Measurements from ENCODE around the gene ZKSCAN1.

The ZKSCAN1 gene

DNA sequence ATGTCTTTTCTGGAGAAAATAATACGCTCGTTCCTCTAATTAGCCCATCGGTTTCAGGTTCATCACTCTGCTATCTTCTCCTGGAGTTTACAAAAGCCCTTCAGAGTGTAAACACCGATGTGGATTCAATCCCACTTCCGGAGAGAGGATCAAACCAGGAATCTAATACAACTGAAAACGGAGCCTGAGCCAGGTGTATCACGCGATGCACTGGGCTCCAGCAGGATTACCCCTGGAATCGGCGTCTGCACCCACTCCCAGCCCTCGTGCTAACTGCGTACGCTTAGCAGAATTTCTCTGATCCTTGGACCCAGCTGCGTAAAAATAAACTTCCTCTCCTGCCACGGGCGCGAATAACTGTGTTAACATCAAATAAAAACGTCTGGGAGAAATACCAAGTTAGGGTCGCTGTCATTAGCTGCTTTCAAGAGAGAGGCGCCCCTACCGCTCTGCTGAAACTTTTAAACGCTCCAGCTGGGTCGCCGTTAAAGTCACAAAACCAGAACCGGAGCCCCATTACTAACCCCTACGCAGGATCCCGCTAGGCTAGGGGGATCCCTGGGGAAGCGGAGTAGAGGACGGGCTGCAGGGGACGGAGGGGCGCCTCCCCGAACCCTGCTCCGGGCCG lies 65.6 kb downstream of the ZKSCAN1 start:
- DNase-seq (ENCODE audit: low read depth in 2 of 2) = no peak

GRCh38 chr7:100081535-100082102 lies 66.2 kb downstream of the ZKSCAN1 start, which contains the start of gene ZNF3:
Gene ZNF3 (minus strand): TSS chr7:100081723. CDS start chr7:100077357, 4,366 bp downstream.
- peak; percentile 96 to 98 for DNase-seq (ENCODE audit: low read depth in 2 of 2)

DNA sequence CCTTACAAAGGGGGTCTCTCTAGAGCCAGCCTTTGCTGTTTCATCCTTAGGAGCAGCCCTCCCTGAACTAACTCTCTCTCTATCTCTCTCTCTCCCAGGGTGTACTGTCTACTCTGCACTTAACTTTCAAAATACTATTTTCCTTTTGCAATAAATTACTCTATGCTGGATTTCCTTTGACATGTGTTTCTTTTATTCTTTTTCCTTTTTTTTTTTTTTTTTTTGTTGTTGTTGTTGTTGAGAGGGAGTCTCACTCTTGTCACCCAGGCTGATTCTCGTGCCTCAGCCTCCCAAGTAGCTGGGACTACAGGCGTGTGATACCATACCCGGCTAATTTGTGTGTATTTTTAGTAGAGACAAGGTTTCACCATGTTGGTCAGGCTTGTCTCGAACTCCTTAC lies 67.6 kb downstream of the ZKSCAN1 start:
- DNase-seq (ENCODE audit: low read depth in 2 of 2) = no peak

DNA sequence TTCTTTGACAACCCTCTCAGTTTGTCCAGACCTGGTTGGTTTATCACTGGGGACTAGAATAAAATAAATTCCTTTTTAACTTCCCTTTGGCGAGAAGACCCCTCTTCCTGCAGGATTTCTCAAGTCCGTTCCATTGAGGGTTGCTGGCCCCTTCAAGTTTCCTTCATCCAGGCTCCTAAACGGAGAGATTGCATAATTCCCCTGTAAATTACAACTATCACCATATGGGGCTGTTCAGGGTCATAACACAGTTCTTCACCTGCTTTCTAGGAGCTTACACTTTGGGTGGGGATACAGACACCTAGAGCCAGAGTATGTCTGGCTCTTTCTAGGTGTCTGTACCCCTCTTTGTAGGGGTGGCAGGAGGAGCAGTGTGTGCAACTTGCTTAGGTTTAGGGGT lies 70.1 kb downstream of the ZKSCAN1 start:
- DNase-seq (ENCODE audit: low read depth in 2 of 2) = no peak

GRCh38 chr7:100087055-100087750 lies 71.8 kb downstream of the ZKSCAN1 start:
- no peak for DNase-seq (ENCODE audit: low read depth in 2 of 2)

- DNase-seq (ENCODE audit: low read depth in 2 of 2) = no peak
These were observed 72.8 kb downstream of the ZKSCAN1 start for GRCh38 chr7:100088095-100088620.

DNA sequence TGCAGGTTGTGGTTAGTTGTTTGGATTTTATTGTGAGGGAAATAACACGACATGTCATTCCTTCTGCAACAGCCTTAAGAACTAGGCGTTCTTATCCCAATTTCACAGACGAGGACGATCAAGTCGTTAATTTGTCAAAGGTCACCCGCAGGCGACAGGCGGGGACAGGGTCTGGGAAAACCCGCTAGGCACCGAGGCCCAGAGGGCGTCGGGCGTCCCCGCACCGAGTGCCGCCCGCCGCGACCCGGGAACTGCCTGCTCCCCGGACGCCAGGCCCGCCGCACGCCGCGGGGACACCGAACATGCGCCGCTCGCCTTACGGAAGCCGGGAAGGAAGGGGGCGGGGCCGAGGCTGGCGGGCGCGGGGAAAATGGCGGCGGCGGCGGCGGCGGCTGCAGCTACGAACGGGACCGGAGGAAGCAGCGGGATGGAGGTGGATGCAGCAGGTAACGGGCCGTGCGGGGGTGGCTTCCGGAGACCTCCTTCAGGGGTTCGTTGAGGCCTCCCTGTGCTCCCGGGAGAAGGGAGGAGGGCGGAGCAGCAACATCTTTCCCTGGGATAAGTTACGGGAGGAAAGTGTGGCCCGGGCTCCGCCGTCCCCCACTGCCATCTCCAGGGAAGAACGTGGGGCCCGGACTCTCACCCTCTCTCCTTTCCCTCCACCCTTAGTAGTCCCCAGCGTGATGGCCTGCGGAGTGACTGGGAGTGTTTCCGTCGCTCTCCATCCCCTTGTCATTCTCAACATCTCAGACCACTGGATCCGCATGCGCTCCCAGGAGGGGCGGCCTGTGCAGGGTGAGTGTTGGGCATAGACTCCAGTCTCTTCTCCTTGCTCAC lies 73.4 kb downstream of the ZKSCAN1 start, which contains the start of gene COPS6:
COPS6 (plus strand) TSS at position 349 of the 837 bp plus-strand sequence; CDS start at position 371, 22 bp downstream.
- DNase-seq (ENCODE audit: low read depth in 2 of 2) = peak; percentile 77 to 78

DNA sequence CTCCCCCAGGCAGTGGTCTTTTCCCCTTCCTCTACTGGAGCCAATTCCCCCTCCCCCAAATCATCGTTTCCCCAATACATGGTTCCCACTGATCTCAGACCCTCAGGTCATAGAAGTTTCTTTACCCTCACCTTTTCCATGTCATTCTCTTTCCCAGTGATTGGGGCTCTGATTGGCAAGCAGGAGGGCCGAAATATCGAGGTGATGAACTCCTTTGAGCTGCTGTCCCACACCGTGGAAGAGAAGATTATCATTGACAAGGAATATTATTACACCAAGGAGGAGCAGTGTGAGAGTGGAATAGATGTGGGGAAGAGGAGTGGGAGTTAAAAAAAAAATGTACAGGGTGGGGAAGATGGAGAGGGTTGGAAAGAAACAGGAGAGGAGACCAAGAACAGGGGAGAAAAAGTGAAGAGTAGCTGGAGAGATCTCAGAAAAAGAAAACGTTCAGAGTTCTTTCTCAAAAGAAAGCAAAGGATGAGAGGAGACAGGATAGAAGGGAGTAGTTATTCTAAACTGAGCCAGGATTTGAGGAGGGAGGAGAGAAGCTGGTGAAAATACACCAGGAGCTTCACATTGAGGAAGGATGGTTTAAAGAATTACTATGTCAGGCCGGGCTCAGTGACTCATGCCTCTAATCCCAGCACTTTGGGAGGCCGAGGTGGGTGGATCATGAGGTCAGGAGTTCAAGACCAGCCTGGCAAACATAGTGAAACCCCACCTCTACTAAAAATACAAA lies 74.2 kb downstream of the ZKSCAN1 start:
- no peak for DNase-seq (ENCODE audit: low read depth in 2 of 2)

DNA sequence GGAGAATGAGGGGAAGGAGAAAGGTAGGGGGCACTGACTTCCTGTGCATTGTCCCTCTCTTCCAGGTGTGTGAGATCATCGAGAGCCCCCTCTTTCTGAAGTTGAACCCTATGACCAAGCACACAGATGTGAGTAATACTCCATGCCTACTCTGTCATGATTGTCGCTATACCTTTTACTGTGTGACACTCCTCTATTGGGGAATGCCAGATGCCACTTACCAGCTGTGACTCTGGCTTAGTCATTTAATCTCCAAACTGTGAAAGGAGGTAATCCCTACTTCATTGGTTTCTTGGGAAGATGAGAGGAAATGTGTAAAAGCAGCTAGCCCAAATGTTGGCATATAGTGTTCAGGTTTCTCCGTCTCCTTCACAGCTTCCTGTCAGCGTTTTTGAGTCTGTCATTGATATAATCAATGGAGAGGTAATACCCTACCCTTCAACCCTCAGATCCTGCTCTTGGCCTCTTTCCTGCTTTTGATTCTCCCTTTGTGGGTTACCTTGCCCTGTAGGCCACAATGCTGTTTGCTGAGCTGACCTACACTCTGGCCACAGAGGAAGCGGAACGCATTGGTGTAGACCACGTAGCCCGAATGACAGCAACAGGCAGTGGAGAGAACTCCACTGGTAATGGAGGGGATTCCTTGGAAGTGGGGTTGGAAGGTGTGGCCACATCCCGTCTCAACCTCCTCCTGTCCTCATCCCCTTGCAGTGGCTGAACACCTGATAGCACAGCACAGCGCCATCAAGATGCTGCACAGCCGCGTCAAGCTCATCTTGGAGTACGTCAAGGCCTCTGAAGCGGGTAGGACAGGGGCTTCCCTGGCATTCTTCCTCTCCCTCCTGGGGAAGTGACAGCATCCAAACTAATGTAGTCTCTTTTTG lies 75.4 kb downstream of the ZKSCAN1 start:
- no peak for DNase-seq (ENCODE audit: low read depth in 2 of 2)
